Measurements from ENCODE around the gene ATE1.
"Not testable (repeated sequence)": the region's sequence is repeated elsewhere in the genome, so short reads cannot be mapped to it uniquely, and the experiment has no call there.

Gene ATE1

DNA sequence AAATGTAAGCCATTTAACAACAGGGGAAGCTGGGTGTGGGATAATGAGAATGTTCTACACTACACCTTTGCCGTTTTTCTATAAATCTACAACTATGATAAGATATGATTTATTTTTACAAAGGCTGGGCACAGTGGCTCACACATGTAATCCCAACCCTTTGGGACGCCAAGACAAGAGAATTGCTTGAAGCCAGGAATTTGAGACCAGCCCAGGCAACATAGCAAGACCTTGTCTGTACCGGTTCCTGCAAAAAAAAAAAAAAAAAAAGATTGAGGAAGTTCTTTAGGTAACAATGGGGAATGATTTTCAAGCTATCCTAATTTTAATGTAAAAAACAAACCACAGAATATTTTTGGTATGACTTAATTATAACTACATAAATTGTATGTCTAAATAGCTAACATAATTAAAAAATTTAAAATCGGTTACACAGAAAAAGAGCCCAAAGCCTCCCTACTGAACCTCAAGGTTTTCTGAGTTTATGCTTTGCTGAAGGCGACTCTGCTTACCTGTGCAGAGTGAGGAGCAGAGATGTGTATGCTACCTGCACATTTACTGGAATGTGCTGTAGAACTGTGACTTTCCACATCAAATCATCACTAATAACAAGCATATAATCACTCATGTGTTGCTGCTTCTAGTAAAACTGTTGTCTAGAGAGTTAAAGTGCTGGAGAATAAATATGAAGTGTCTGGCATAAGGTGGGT, 163.4 kb downstream of the ATE1 start:
- peaks cover 48% of the 10 kb centered on the region for H3K9me3 Mint-ChIP-seq
- peaks cover 14% of the 10 kb centered on the region for H3K36me3 Mint-ChIP-seq (ENCODE audit: low read depth)
- H3K27me3 Mint-ChIP-seq (ENCODE audit: low read depth), result no peaks in the 10 kb centered on the region
- no peak for DNase-seq (ENCODE audit: low spot score)
- no peak overlapping the region for H3K4me3 Mint-ChIP-seq
- H3K4me1 Mint-ChIP-seq (ENCODE audit: low read depth), result no peaks in the 10 kb centered on the region
- H3K27ac Mint-ChIP-seq, result no peak overlapping the region

GRCh38 chr10:121757241-121757640, 170.6 kb downstream of the ATE1 start:
- not testable (repeated sequence) for H3K27ac Mint-ChIP-seq; DNase-seq (ENCODE audit: low spot score); H3K27me3 Mint-ChIP-seq (ENCODE audit: low read depth); H3K4me3 Mint-ChIP-seq
- Mint-ChIP-seq H3K36me3 (ENCODE audit: low read depth) (peaks cover 44% of the 10 kb centered on the region), H3K9me3 (peaks cover 68% of the 10 kb centered on the region), H3K4me1 (ENCODE audit: low read depth) (peaks cover 15% of the 10 kb centered on the region)

GRCh38 chr10:121755496-121755895, 172.3 kb downstream of the ATE1 start:
- Mint-ChIP-seq H3K36me3 (ENCODE audit: low read depth) (peaks cover 41% of the 10 kb centered on the region), H3K4me1 (ENCODE audit: low read depth) (peaks cover 15% of the 10 kb centered on the region), H3K9me3 (peaks cover 51% of the 10 kb centered on the region)
- DNase-seq (ENCODE audit: low spot score); H3K4me3 Mint-ChIP-seq; H3K27ac Mint-ChIP-seq; H3K27me3 Mint-ChIP-seq (ENCODE audit: low read depth): not testable (repeated sequence)

DNA sequence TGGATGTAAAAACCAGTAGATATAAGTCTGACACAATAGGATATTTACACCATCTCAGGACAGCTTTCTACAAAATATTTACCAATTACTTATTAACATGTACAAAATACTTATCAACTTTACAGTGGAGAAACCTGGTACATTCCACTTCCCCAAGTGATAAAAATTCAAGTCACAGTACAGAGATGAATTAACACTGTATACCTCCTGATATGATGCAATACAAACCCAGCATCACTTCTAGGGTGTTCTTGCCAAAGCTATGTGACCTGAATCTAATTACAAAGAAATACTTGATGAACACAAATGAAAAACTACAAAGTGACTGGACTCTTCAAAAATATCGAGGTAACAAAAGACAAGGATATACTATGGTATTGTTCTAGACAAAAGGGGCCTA, 173.2 kb downstream of the ATE1 start:
- DNase-seq (ENCODE audit: low spot score), result no peak
- H3K36me3 Mint-ChIP-seq (ENCODE audit: low read depth), result peaks cover 35% of the 10 kb centered on the region
- H3K9me3 Mint-ChIP-seq, result peaks cover 44% of the 10 kb centered on the region
- H3K27ac Mint-ChIP-seq, result no peak overlapping the region
- H3K27me3 Mint-ChIP-seq (ENCODE audit: low read depth), result peaks cover 3% of the 10 kb centered on the region
- no peak overlapping the region for H3K4me3 Mint-ChIP-seq
- peaks cover 15% of the 10 kb centered on the region for H3K4me1 Mint-ChIP-seq (ENCODE audit: low read depth)

- DNase-seq (ENCODE audit: low spot score), result no peak
- peaks cover 41% of the 10 kb centered on the region for H3K9me3 Mint-ChIP-seq
- H3K4me1 Mint-ChIP-seq (ENCODE audit: low read depth), result peaks cover 15% of the 10 kb centered on the region
- peaks cover 3% of the 10 kb centered on the region for H3K27me3 Mint-ChIP-seq (ENCODE audit: low read depth)
- H3K4me3 Mint-ChIP-seq, result no peak overlapping the region
- H3K36me3 Mint-ChIP-seq (ENCODE audit: low read depth), result peaks cover 32% of the 10 kb centered on the region
- no peak overlapping the region for H3K27ac Mint-ChIP-seq
Observed at GRCh38 chr10:121753726-121754476, 173.9 kb downstream of the ATE1 start.

DNA sequence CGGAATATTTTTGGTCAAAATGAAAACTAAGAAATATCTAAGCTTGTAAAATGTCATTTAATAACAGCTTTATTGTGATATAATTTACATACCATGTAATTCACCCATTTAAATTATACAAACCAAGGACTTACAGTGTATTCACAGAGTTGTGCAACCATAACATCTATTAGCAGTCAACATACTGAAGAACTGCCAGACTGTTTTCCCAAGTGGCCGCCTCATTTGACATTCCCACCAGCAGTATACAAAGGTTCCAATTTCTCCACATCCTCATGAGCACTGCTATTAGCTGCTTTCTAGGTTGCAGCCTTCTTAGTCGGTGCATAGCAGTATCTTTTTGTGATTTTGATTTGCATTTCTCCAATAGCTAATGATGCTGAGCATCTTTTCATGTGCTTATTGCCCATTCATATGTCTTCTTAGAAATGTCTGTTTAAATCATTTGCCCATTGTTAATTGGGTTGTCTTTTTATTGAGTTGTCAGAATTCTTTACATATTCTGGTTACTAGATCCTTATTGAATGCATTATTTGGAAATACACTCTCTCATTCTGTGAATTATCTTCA, 176.6 kb downstream of the ATE1 start:
- no peak for DNase-seq (ENCODE audit: low spot score)
- no peak overlapping the region for H3K4me3 Mint-ChIP-seq
- H3K27ac Mint-ChIP-seq, result no peak overlapping the region
- peaks cover 15% of the 10 kb centered on the region for H3K9me3 Mint-ChIP-seq
- H3K4me1 Mint-ChIP-seq (ENCODE audit: low read depth), result peaks cover 15% of the 10 kb centered on the region
- H3K36me3 Mint-ChIP-seq (ENCODE audit: low read depth), result peaks cover 14% of the 10 kb centered on the region
- peaks cover 3% of the 10 kb centered on the region for H3K27me3 Mint-ChIP-seq (ENCODE audit: low read depth)

GRCh38 chr10:121747163-121747775, 180.6 kb downstream of the ATE1 start:
- Mint-ChIP-seq H3K36me3 (ENCODE audit: low read depth) (no peaks in the 10 kb centered on the region), H3K27ac (no peak overlapping the region)
- no peak for DNase-seq (ENCODE audit: low spot score)

GRCh38 chr10:121741248-121741792, 186.5 kb downstream of the ATE1 start:
- H3K4me3 Mint-ChIP-seq, result no peak overlapping the region
- H3K36me3 Mint-ChIP-seq (ENCODE audit: low read depth), result peaks cover 2% of the 10 kb centered on the region
- no peak overlapping the region for H3K27ac Mint-ChIP-seq
- H3K4me1 Mint-ChIP-seq (ENCODE audit: low read depth), result peaks cover 3% of the 10 kb centered on the region
- H3K9me3 Mint-ChIP-seq, result no peaks in the 10 kb centered on the region
- peaks cover 24% of the 10 kb centered on the region for H3K27me3 Mint-ChIP-seq (ENCODE audit: low read depth)
- DNase-seq (ENCODE audit: low spot score), result no peak

More at GRCh38 chr10:121747163-121747775, 180.6 kb downstream of the ATE1 start:
- Mint-ChIP-seq H3K4me1 (ENCODE audit: low read depth) (no peaks in the 10 kb centered on the region), H3K9me3 (no peaks in the 10 kb centered on the region), H3K4me3 (no peak overlapping the region), H3K27me3 (ENCODE audit: low read depth) (peaks cover under 1% of the 10 kb centered on the region)

GRCh38 chr10:121740069-121740468, 187.8 kb downstream of the ATE1 start:
- peaks cover 36% of the 10 kb centered on the region for H3K27me3 Mint-ChIP-seq (ENCODE audit: low read depth)
- H3K36me3 Mint-ChIP-seq (ENCODE audit: low read depth), result peaks cover 2% of the 10 kb centered on the region
- peaks cover 3% of the 10 kb centered on the region for H3K4me1 Mint-ChIP-seq (ENCODE audit: low read depth)
- no peak overlapping the region for H3K4me3 Mint-ChIP-seq
- no peak for DNase-seq (ENCODE audit: low spot score)
- no peaks in the 10 kb centered on the region for H3K9me3 Mint-ChIP-seq
- H3K27ac Mint-ChIP-seq, result no peak overlapping the region

GRCh38 chr10:121739114-121739513, 188.7 kb downstream of the ATE1 start:
- no peaks in the 10 kb centered on the region for H3K9me3 Mint-ChIP-seq
- no peak for DNase-seq (ENCODE audit: low spot score)
- H3K27ac Mint-ChIP-seq, result no peak overlapping the region
- peaks cover 2% of the 10 kb centered on the region for H3K36me3 Mint-ChIP-seq (ENCODE audit: low read depth)
- H3K4me3 Mint-ChIP-seq, result no peak overlapping the region
- peaks cover 3% of the 10 kb centered on the region for H3K4me1 Mint-ChIP-seq (ENCODE audit: low read depth)
- peaks cover 37% of the 10 kb centered on the region for H3K27me3 Mint-ChIP-seq (ENCODE audit: low read depth)

- Mint-ChIP-seq H3K9me3 (no peaks in the 10 kb centered on the region), H3K36me3 (ENCODE audit: low read depth) (peaks cover 2% of the 10 kb centered on the region), H3K27ac (no peak overlapping the region), H3K4me1 (ENCODE audit: low read depth) (peaks cover 3% of the 10 kb centered on the region), H3K4me3 (no peak overlapping the region), H3K27me3 (ENCODE audit: low read depth) (peaks cover 37% of the 10 kb centered on the region)
- DNase-seq (ENCODE audit: low spot score), result no peak
Observed at GRCh38 chr10:121736315-121737130, 191.3 kb downstream of the ATE1 start.

DNA sequence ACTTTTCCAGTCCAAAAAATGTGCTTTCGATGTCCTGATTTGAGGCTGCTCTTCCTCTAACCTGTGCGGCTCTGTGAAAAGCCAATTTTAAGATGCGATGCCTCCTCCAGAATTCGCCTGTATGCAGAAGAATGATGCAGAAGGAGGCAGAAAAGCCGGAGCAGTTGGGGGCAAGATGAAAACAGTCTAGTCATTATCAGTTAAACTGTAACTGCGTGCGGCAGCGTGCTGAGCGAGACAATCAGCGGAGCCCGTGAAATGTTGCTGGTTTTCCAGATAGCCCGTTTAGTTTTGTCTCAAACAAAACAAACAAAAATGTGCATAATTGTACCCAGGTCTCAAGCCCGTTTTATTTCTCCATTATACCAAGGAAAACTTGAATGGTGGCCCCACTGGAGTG, 192.6 kb downstream of the ATE1 start:
- H3K36me3 Mint-ChIP-seq (ENCODE audit: low read depth), result no peaks in the 10 kb centered on the region
- no peak for DNase-seq (ENCODE audit: low spot score)

DNA sequence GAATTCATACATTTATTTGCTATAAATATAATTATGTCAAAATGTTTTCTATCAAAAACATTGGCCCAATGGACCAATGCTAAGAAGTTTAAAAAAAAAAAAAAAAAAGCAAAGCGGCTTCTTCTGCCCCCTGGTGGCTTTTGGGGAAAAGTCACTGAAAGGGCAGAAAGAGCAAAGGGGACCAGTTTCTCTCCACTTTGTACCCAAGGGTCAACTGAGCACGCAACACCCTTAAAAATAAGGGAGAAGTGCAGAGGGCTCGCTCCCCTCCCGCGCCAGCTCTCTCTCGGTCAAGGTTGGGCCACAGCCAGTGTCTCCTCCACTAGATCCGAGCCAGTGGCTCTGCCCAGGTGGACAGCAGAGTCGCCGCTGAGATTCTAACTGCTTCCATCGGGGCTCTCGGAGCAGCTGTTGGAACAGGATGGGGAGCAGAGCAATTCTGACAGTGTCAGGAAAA, 193.2 kb downstream of the ATE1 start:
- Mint-ChIP-seq H3K27me3 (ENCODE audit: low read depth) (peaks cover 37% of the 10 kb centered on the region), H3K27ac (no peak overlapping the region), H3K4me1 (ENCODE audit: low read depth) (peaks cover 3% of the 10 kb centered on the region), H3K36me3 (ENCODE audit: low read depth) (no peaks in the 10 kb centered on the region), H3K4me3 (no peak overlapping the region), H3K9me3 (no peaks in the 10 kb centered on the region)
- DNase-seq (ENCODE audit: low spot score), result no peak

More for the DNA sequence above, 192.6 kb downstream of the ATE1 start:
- Mint-ChIP-seq H3K9me3 (no peaks in the 10 kb centered on the region), H3K4me1 (ENCODE audit: low read depth) (peaks cover 3% of the 10 kb centered on the region), H3K4me3 (no peak overlapping the region), H3K27ac (no peak overlapping the region), H3K27me3 (ENCODE audit: low read depth) (peaks cover 37% of the 10 kb centered on the region)
